Small intestine (tissue), 7 donors: Measurements from ENCODE around the gene NXPH3. TPM values are rescaled to one million over a fixed set of nuclear protein-coding genes. Genes with fewer than 3 reads are reported as not detected.

Experiments
- DNase-seq, 2 donors: peaks; one replicate each; pipeline versions ENCODE4 v3.0.0 to v3.0.0-alpha.2; 2013
- FAIRE-seq: peaks from 2 replicates; lab custom pipeline; 2012; peaks lifted over from hg19 to GRCh38; lab: Jason Lieb, UNC
- H3K27ac ChIP-seq, 3 donors: one replicate each; pipeline ENCODE4 v1.5.1; 2013; ENCODE audit warnings: low read length in 2 of 3, mild to moderate bottlenecking in 2 of 3, control low read depth in 1 of 3, inconsistent platforms in 1 of 3, low read depth in 1 of 3, moderate library complexity in 1 of 3
- H3K27me3 ChIP-seq, 3 donors: one replicate each; pipeline ENCODE4 v1.6.1; 2013; ENCODE audit warnings: low read length in 3 of 3, inconsistent platforms in 1 of 3; ENCODE audit not compliant: control insufficient read depth in 3 of 3, insufficient read depth in 3 of 3
- H3K36me3 ChIP-seq, 3 donors: one replicate each; pipeline ENCODE4 v1.6.1; 2013; ENCODE audit warnings: low read length in 3 of 3, inconsistent platforms in 1 of 3, low read depth in 1 of 3, mild to moderate bottlenecking in 1 of 3, moderate library complexity in 1 of 3; ENCODE audit not compliant: control insufficient read depth in 3 of 3, insufficient read depth in 2 of 3
- H3K4me1 ChIP-seq, 3 donors: one replicate each; pipeline ENCODE4 v1.6.1; 2013; ENCODE audit warnings: low read length in 2 of 3, inconsistent platforms in 1 of 3, low read depth in 1 of 3, mild to moderate bottlenecking in 1 of 3, moderate library complexity in 1 of 3; ENCODE audit not compliant: control insufficient read depth in 3 of 3, insufficient read depth in 2 of 3
- H3K4me3 ChIP-seq, 3 donors: one replicate each; pipeline ENCODE4 v1.5.1; 2013; ENCODE audit warnings: low read length in 3 of 3, control low read depth in 1 of 3, inconsistent platforms in 1 of 3, low read depth in 1 of 3, mild to moderate bottlenecking in 1 of 3, moderate library complexity in 1 of 3
- H3K9me3 ChIP-seq, 2 donors: one replicate each; pipeline ENCODE4 v1.6.1; 2013; ENCODE audit warnings: low read depth in 1 of 2, low read length in 1 of 2; ENCODE audit not compliant: control insufficient read depth in 2 of 2, insufficient read depth in 1 of 2
- WGBS, 3 donors: extraction: QIAGEN DNeasy Blood & Tissue Kit; methylation state at CpG; one replicate each; pipeline ENCODE4 v1.1.7; 2013; 5-methylcytosine and 5-hydroxymethylcytosine counted together
- polyA plus RNA-seq, 4 donors: library from polyadenylated mRNA; stranded (reverse) in 3 of 4; unstranded in 1 of 4; fragments of 200-250 nt in 3 of 4; fragments of 120-200 nt in 1 of 4; gene quantifications; one replicate each; pipeline versions ENCODE4 v1.2.1 to v1.2.3, GENCODE V29; 2013
- donor health status: healthy with polysubstance abuse.
- donor health status: control.
- donor health status: control.
- donor health status: Bipolar disorder and iron deficiency.
- donor health status: healthy.

Gene NXPH3
- polyA plus RNA-seq, 4 donors, result 0.31 to 2.3 TPM; not detected in 2

DNA sequence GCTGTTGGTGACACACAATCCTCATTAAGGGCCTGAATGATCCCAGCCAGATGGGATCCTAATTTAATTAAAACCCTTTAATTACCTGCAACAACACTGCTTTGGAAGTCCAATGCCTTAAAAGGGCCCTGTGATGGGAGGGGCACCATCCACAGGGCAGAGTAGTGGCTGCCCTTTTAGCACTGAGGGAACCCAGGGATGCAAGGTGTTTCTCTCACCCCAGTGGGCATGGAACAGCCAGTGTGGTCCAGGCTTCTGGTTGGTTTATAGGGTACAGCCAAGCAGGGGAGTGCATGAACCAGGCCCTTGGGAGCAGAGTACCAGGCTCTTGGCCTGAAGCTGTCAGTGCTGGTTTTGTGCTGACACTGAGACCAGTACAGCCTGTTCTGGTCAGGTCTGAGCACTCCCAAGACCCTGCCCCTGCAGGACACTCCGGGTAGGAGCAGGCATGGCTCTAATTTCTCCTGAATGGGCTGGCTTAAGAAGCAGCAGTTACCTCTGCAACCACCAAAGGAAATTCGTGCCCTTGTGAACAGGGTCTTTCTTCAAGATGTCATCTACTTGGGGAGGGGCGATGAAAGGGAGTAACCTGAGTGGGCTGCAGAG, 9.9 kb downstream of the NXPH3 start:
- DNase-seq, result no peak
- Histone ChIP-seq H3K9me3 (no peaks in the 10 kb centered on the region), H3K4me3 (no peak overlapping the region), H3K36me3 (peaks cover 0 to 6% (median 0%) of the 10 kb centered on the region in 3 donors), H3K27ac (no peak overlapping the region), H3K4me1 (no peaks in the 10 kb centered on the region), H3K27me3 (no peaks in the 10 kb centered on the region)
- FAIRE-seq, result no peak
- WGBS, 3 donors, result 66 to 92% (median 71%) methylated on average over 3 of the region's 3 CpGs

- Histone ChIP-seq H3K36me3 (peaks cover 0 to 8% (median 0%) of the 10 kb centered on the region in 3 donors), H3K27ac (no peak overlapping the region), H3K27me3 (no peaks in the 10 kb centered on the region), H3K4me1 (no peaks in the 10 kb centered on the region), H3K9me3 (no peaks in the 10 kb centered on the region), H3K4me3 (no peak overlapping the region)
- no peak for FAIRE-seq
- 43 to 70% (median 56%) methylated on average over 12 of the region's 12 CpGs for WGBS, 3 donors
- DNase-seq, result no peak
Observed at GRCh38 chr17:49587366-49588073, 11.8 kb downstream of the NXPH3 start.

DNA sequence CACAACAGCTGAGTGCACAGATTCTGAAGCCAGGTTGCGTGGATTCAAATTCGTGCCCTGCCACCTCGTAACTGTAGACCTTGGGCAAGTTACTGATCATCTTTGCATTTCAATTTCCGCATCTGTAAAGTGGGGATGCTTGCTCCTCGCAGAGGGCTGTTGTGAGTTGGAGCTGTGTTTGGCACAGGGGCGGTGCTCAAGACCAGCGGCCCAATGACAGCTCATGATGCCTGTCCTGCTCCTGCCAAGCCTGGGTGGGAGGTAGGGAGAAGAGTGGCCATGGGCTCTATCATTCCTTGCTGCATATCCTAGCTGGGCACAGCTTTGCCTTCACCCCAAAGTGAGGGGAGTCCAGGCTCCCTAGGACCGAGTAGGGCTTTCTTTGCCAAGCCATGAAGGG, 12.6 kb downstream of the NXPH3 start:
- 89 to 95% (median 94%) methylated on average over 8 of the region's 8 CpGs for WGBS, 3 donors
- FAIRE-seq, result no peak

GRCh38 chr17:49588726-49589576, 13.3 kb downstream of the NXPH3 start:
- Histone ChIP-seq H3K9me3 (no peaks in the 10 kb centered on the region), H3K4me3 (no peak overlapping the region), H3K27me3 (no peaks in the 10 kb centered on the region), H3K4me1 (no peaks in the 10 kb centered on the region), H3K36me3 (peaks cover 0 to 14% (median 0%) of the 10 kb centered on the region in 3 donors), H3K27ac (no peak overlapping the region)
- WGBS, 3 donors, result 81 to 85% (median 82%) methylated on average over 8 of the region's 8 CpGs
- no peak for DNase-seq
- no peak for FAIRE-seq

More for the DNA sequence above, 12.6 kb downstream of the NXPH3 start:
- Histone ChIP-seq H3K36me3 (peaks cover 0 to 8% (median 0%) of the 10 kb centered on the region in 3 donors), H3K4me3 (no peak overlapping the region), H3K4me1 (no peaks in the 10 kb centered on the region), H3K27ac (no peak overlapping the region), H3K27me3 (no peaks in the 10 kb centered on the region), H3K9me3 (no peaks in the 10 kb centered on the region)
- DNase-seq, result no peak

DNA sequence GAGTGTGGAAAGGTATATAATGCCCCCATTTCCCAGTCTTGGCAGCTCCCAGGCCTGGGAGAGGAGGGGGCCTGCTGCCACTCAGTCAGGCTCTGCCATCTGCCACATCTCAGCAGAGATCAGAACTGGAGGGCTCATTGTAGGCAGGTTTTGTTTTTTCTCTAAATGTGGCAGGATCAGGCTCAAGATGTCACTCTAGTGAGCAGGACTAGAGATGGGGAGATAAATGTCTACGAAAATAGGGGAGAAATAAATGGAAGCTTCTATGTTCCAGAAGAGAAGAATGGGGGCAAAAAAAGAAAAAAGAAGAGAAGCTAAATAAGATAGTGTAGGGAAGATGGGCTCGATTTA, 13.9 kb downstream of the NXPH3 start:
- H3K27ac ChIP-seq, result no peak overlapping the region
- FAIRE-seq, result no peak
- WGBS, 3 donors, result 81 to 86% (median 84%) methylated on average over 2 of the region's 2 CpGs
- no peak for DNase-seq
- no peaks in the 10 kb centered on the region for H3K9me3 ChIP-seq
- no peaks in the 10 kb centered on the region for H3K27me3 ChIP-seq
- no peaks in the 10 kb centered on the region for H3K4me1 ChIP-seq
- H3K4me3 ChIP-seq, result no peak overlapping the region
- peaks cover 0 to 17% (median 0%) of the 10 kb centered on the region in 3 donors for H3K36me3 ChIP-seq

DNA sequence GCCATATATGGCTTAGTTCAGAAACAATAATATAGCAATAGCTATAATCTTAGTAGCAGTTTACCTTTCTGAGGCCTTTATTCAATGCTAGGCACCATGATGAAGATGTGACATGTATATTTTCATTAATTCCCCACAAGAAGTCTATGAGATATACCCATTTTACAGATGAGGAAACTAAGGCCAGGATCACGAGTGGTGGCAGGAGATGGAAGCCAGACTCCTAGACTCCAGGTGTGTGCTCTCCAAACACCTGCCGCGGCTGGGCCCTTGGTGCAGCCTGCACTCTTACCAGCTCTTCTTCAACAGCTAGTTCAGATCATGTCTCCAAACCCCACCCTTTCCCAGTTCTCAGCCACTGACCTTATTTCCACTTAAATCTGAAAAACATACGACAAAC, 15.2 kb downstream of the NXPH3 start:
- Histone ChIP-seq H3K4me3 (no peak overlapping the region), H3K27me3 (no peaks in the 10 kb centered on the region), H3K36me3 (peaks cover 0 to 18% (median 0%) of the 10 kb centered on the region in 3 donors), H3K4me1 (peaks cover 0 to under 1% (median 0%) of the 10 kb centered on the region in 3 donors), H3K9me3 (no peaks in the 10 kb centered on the region), H3K27ac (no peak overlapping the region)
- FAIRE-seq (no peak), DNase-seq (no peak)
- WGBS, 3 donors, result 96 to 98% (median 97%) methylated on average over 4 of the region's 4 CpGs

DNA sequence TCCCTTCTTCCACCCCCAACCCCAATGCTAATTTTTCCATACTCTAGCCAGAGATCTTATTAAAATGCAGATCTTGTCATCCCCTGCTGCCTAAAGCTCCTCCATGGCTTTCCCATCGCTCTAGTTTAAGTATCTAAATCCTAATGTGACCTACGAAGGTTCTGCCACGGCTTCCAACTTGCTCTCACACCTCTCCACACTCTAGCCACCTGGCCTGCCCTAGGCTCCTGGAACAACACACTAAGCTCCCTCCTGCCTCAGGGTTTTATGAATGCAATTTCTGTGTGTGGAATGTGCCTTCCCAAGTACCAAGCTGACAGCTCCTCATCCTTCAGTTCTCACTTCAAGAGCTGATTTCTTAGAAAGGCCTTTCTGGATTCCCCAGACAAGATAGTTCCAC, 16.6 kb downstream of the NXPH3 start:
- Histone ChIP-seq H3K27ac (no peak overlapping the region), H3K9me3 (no peaks in the 10 kb centered on the region), H3K4me3 (no peak overlapping the region), H3K36me3 (peaks cover 0 to 18% (median 0%) of the 10 kb centered on the region in 3 donors), H3K4me1 (peaks cover 6 to 8% (median 8%) of the 10 kb centered on the region in 3 donors), H3K27me3 (no peaks in the 10 kb centered on the region)
- WGBS, 3 donors, result 93 to 99% (median 96%) methylated on average over 3 of the region's 3 CpGs
- DNase-seq (no peak), FAIRE-seq (no peak)

DNA sequence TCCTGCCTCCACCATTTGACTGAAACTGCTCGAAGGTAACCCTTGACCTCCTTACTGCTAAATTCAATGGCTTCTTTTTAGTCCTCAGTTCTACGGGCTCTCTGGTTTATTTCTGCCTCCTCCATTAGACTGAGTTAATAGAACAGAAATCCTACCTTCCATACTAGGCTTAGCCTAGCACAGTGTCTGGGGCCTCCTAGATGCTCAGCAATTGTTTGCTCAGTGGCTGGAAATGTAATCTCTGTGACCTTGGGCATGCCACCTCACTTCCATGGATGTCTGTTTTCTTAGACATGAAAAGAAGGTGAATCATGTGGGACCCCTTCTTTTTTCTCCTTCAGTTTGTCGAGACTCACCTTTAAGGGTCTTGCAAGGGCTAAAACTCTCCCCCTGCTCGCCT, 19.7 kb downstream of the NXPH3 start:
- FAIRE-seq (no peak), DNase-seq (no peak)
- no peak overlapping the region for H3K27ac ChIP-seq
- H3K27me3 ChIP-seq, result no peaks in the 10 kb centered on the region
- peaks cover 3 to 22% (median 6%) of the 10 kb centered on the region in 3 donors for H3K36me3 ChIP-seq
- no peaks in the 10 kb centered on the region for H3K9me3 ChIP-seq
- 96 to 97% (median 96%) methylated on average over 4 of the region's 4 CpGs for WGBS, 3 donors
- H3K4me3 ChIP-seq, result no peak overlapping the region
- H3K4me1 ChIP-seq, result peaks cover 6 to 11% (median 8%) of the 10 kb centered on the region in 3 donors
